GM12872 (cell line): ENCODE measurements around the gene DYNLL1.
A peak's percentile ranks its signal among the peaks of the same experiment; 100 is the strongest.

Source experiments
- CTCF ChIP-seq: IDR thresholded peaks from 3 replicates; pipeline ENCODE4 v1.5.1; 2011; ENCODE audit warnings: low read depth, mild to moderate bottlenecking, low read length, moderate library complexity; ENCODE audit not compliant: insufficient read depth

The DYNLL1 gene

GRCh38 chr12:120490833-120491512, 4.9 kb upstream of the DYNLL1 start:
- TF ChIP-seq CTCF, result no peak

- no peak for TF ChIP-seq CTCF
These were observed 655 bp upstream of the DYNLL1 start for GRCh38 chr12:120495186-120495730.

GRCh38 chr12:120496413-120497340, 764 bp downstream of the DYNLL1 start:
- peak; percentile 31; the same call in 2 of the 3 replicates for TF ChIP-seq CTCF

GRCh38 chr12:120497524-120498150, 1.7 kb downstream of the DYNLL1 start:
- TF ChIP-seq CTCF, result no peak

- TF ChIP-seq CTCF, result no peak
These were observed 3.1 kb downstream of the DYNLL1 start for GRCh38 chr12:120498870-120499515.

- no peak for TF ChIP-seq CTCF
These were observed 4.7 kb downstream of the DYNLL1 start for GRCh38 chr12:120500581-120500980.
